Measurements from ENCODE around the gene TXNRD3.
A peak's percentile ranks its signal among the peaks of the same experiment; 100 is the strongest.

The TXNRD3 gene

DNA sequence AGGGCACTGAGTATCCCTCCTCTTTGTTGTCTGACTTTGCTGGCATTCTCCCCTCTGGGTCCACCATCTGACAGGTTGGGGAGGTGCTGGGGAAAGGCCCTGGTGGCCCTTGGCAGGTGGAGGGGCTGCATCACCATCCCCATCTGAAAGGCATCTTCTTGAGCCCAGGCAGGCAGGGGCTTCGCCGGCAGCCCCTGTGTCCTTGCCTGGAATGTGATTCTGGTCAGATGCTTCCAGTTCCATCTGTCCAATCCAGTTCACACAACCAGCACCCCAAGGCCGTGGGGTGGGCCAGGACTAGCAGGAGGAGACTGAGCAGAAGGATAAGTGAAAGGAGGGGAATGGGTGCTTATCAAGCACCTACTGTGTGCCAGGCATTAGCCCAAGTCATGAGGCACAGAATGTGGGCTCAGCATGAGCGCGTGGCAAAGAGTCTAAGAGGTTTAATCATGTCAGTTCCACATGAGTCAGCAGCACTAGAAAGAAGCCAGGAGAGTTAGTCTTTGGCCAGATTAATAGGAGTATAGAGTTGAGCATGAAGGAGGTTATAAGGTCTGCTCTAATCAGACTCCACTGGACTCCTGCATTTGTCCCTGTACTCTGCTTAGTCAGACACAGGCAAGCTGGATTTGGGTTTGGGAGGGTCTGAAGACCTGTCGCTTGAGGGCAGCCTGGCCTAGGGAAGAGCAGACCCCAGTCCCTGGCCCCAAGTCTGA, 10.5 kb upstream of the TXNRD3 start:
- no peak for DNase-seq
- Histone ChIP-seq H3K36me3 (ENCODE audit: control insufficient read depth in 4 of 4, insufficient read depth in 4 of 4, low read length in 3 of 4) (no peaks in the 10 kb centered on the region), H3K9me3 (ENCODE audit: control extremely low read depth in 1 of 5, control insufficient read depth in 4 of 5, insufficient read depth in 2 of 5, low read depth in 1 of 5, low read length in 4 of 5) (no peaks in the 10 kb centered on the region), H3K27ac (ENCODE audit: insufficient read depth in 1 of 2, low read depth in 1 of 2, low read length in 2 of 2, poor library complexity in 1 of 2, severe bottlenecking in 2 of 2) (no peak overlapping the region), H3K27me3 (replicated peaks in 2 of 5; ENCODE audit: control insufficient read depth in 4 of 5, insufficient read depth in 5 of 5, low read length in 4 of 5) (peaks cover 0 to 3% (median 0%) of the 10 kb centered on the region in 5 experiments), H3K4me3 (ENCODE audit: control insufficient read depth in 1 of 7, extremely low read depth in 1 of 7, insufficient read depth in 4 of 7, low read depth in 2 of 7, low read length in 6 of 7) (no peak overlapping the region), H3K4me1 (ENCODE audit: control extremely low read depth in 1 of 4, control insufficient read depth in 4 of 4, insufficient read depth in 4 of 4, low read length in 3 of 4) (peaks cover 0 to 3% (median under 1%) of the 10 kb centered on the region in 4 experiments)
- ChIA-PET CTCF (interaction anchor here (2.5 kb wide), 1 partner anchor 14 kb away, joined by 8 read pairs; no protein-coding TSS in a partner anchor), POLR2A (no interaction called here)
- WGBS (ENCODE audit: insufficient coverage) = 100% methylated on average over 2 of the region's 6 CpGs

DNA sequence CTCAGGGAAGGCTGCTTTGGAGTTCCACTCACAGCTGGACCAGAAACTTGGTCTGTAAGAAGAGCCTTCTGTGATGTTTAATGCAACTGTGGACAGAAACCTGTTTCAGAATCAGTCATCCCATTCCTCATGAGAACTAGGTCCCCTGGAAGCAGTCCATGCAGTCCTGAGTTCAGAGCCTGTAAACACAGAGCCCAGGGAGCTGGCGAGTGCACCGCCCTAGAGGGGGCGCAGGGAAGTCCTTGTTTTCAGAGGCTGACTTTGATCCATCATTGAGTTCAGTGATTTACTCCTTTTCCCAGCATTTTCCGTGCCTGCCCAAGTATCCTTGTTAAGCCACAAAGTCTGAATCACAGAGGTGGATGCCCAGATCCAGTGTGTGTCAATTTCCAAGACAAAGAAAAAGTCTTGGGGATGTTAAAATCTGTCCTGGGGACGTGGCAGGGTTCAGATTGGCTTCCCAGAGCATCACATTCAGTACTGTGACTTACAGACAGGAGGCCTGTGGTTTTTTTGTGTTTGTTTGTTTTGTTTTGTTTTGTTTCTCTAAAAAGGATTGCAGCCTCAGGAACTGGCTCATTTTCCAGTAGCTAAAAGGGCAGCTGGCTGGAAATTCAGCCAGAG, 9.8 kb upstream of the TXNRD3 start:
- peaks cover 0 to 3% (median under 1%) of the 10 kb centered on the region in 4 experiments for H3K4me1 ChIP-seq (ENCODE audit: control extremely low read depth in 1 of 4, control insufficient read depth in 4 of 4, insufficient read depth in 4 of 4, low read length in 3 of 4)
- DNase-seq = no peak
- H3K27ac ChIP-seq (ENCODE audit: insufficient read depth in 1 of 2, low read depth in 1 of 2, low read length in 2 of 2, poor library complexity in 1 of 2, severe bottlenecking in 2 of 2) = no peak overlapping the region
- ChIA-PET CTCF (interaction anchor here (1.5 kb wide), 1 partner anchor 9 kb away, joined by 3 read pairs; the partner anchor contains the start of gene TXNRD3), POLR2A (no interaction called here)
- peaks cover 0 to 3% (median 0%) of the 10 kb centered on the region in 5 experiments for H3K27me3 ChIP-seq (replicated peaks in 2 of 5; ENCODE audit: control insufficient read depth in 4 of 5, insufficient read depth in 5 of 5, low read length in 4 of 5)
- H3K36me3 ChIP-seq (ENCODE audit: control insufficient read depth in 4 of 4, insufficient read depth in 4 of 4, low read length in 3 of 4) = no peaks in the 10 kb centered on the region
- WGBS (ENCODE audit: insufficient coverage) = 79% methylated on average over 5 of the region's 5 CpGs
- H3K4me3 ChIP-seq (ENCODE audit: control insufficient read depth in 1 of 7, extremely low read depth in 1 of 7, insufficient read depth in 4 of 7, low read depth in 2 of 7, low read length in 6 of 7) = no peak overlapping the region
- no peaks in the 10 kb centered on the region for H3K9me3 ChIP-seq (ENCODE audit: control extremely low read depth in 1 of 5, control insufficient read depth in 4 of 5, insufficient read depth in 2 of 5, low read depth in 1 of 5, low read length in 4 of 5)

DNA sequence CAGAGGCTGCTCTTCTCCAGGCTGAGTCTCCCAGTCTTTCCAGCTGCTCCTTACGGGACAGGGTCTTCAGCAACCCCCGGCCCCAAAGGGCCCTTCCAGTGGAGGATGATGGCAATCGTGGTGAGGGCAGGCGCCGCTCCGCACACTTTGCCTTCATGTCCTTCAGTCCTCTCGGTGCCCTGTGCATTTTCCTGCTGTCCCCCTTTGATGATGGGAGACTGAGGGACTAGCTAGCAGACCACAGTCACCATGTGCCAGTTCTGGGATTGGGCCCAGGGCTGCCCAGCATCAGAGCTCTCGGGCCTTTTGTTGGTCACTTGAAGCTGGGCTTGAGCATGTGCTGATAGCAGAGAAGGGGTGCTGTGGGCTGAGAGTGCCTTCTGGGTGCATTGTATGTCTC, 8.8 kb upstream of the TXNRD3 start:
- 98% methylated on average over 8 of the region's 8 CpGs for WGBS (ENCODE audit: insufficient coverage)
- H3K9me3 ChIP-seq (ENCODE audit: control extremely low read depth in 1 of 5, control insufficient read depth in 4 of 5, insufficient read depth in 2 of 5, low read depth in 1 of 5, low read length in 4 of 5) = peaks cover 0 to 1% (median under 1%) of the 10 kb centered on the region in 5 experiments
- no peak overlapping the region for H3K4me3 ChIP-seq (ENCODE audit: control insufficient read depth in 1 of 7, extremely low read depth in 1 of 7, insufficient read depth in 4 of 7, low read depth in 2 of 7, low read length in 6 of 7)
- peaks cover 0 to 3% (median 0%) of the 10 kb centered on the region in 5 experiments for H3K27me3 ChIP-seq (replicated peaks in 2 of 5; ENCODE audit: control insufficient read depth in 4 of 5, insufficient read depth in 5 of 5, low read length in 4 of 5)
- peaks cover 0 to 3% (median under 1%) of the 10 kb centered on the region in 4 experiments for H3K4me1 ChIP-seq (ENCODE audit: control extremely low read depth in 1 of 4, control insufficient read depth in 4 of 4, insufficient read depth in 4 of 4, low read length in 3 of 4)
- no peak overlapping the region for H3K27ac ChIP-seq (ENCODE audit: insufficient read depth in 1 of 2, low read depth in 1 of 2, low read length in 2 of 2, poor library complexity in 1 of 2, severe bottlenecking in 2 of 2)
- ChIA-PET CTCF (interaction anchor here (1.3 to 1.5 kb wide), 2 partner anchors 8 to 16 kb away, joined by 3 to 4 read pairs; partner anchors contain the start of gene TXNRD3), POLR2A (no interaction called here)
- no peaks in the 10 kb centered on the region for H3K36me3 ChIP-seq (ENCODE audit: control insufficient read depth in 4 of 4, insufficient read depth in 4 of 4, low read length in 3 of 4)
- no peak for DNase-seq

DNA sequence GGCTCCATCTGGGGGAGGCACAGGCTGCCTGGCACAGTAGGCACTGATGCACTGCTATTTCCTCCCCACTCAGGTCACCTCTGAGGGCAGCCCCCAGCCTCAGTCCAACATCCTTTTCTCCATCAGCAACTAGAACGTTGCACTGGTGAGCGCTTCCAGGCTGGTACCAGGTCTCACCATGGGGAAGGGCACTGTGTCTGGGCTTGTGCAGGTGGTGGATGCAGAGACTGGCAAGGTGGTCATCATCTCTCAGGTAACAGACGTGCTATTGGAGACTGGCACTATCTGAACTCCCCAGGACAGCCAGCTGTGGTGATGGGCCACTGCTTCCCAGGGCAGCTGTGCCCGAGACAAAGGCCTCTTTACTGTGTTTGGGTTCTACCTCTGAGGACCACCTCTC, 8.3 kb upstream of the TXNRD3 start:
- no peak overlapping the region for H3K27ac ChIP-seq (ENCODE audit: insufficient read depth in 1 of 2, low read depth in 1 of 2, low read length in 2 of 2, poor library complexity in 1 of 2, severe bottlenecking in 2 of 2)
- no peak overlapping the region for H3K4me3 ChIP-seq (ENCODE audit: control insufficient read depth in 1 of 7, extremely low read depth in 1 of 7, insufficient read depth in 4 of 7, low read depth in 2 of 7, low read length in 6 of 7)
- no peak for DNase-seq
- H3K36me3 ChIP-seq (ENCODE audit: control insufficient read depth in 4 of 4, insufficient read depth in 4 of 4, low read length in 3 of 4) = no peaks in the 10 kb centered on the region
- WGBS (ENCODE audit: insufficient coverage) = 97% methylated on average over 4 of the region's 4 CpGs
- peaks cover 0 to 4% (median 3%) of the 10 kb centered on the region in 5 experiments for H3K9me3 ChIP-seq (ENCODE audit: control extremely low read depth in 1 of 5, control insufficient read depth in 4 of 5, insufficient read depth in 2 of 5, low read depth in 1 of 5, low read length in 4 of 5)
- peaks cover 0 to 3% (median under 1%) of the 10 kb centered on the region in 4 experiments for H3K4me1 ChIP-seq (ENCODE audit: control extremely low read depth in 1 of 4, control insufficient read depth in 4 of 4, insufficient read depth in 4 of 4, low read length in 3 of 4)
- peaks cover 0 to 3% (median 0%) of the 10 kb centered on the region in 5 experiments for H3K27me3 ChIP-seq (replicated peaks in 2 of 5; ENCODE audit: control insufficient read depth in 4 of 5, insufficient read depth in 5 of 5, low read length in 4 of 5)
- CTCF ChIA-PET = interaction anchor here (1.3 to 1.5 kb wide), 2 partner anchors 8 to 16 kb away, joined by 3 to 4 read pairs; partner anchors contain the start of gene TXNRD3
- POLR2A ChIA-PET = no interaction called here

DNA sequence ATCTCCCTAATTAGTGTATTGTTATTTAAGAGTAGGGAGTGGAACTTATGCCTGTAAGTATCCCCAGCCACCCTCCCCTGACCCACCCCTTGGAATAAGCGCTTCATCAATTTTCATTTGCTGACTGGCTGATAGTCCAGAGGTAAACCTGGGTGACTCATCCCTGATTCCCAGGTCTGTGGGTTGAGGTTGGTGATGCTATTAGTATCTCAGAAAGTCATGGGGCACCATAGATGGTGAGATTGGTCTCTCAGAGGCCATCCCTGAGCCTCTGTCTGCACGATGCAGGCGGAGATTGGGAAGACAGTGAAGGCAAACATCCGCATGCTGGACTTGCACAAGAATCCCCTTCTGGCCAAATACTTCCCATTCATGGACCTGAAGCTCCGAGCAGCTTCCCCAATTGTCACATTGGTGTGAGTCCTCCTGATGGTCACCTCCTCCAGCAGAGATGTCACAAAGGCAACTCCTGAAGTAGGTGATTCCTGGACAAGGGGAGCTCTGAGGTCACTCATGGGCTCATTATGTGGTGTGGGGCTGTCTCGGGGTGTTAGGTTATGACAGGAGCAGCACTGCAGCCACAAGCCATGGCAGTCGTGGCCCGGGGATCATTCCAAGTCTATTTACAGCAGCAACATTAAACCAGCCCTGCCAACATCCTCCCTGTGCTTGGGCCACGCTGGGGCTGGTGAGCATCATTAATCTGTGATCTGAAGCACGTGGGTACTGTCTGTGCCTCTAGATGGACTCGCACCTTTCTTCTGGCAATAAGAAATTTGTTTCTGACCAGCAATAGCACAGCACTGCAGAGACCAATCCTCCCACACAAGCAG, 6.8 kb upstream of the TXNRD3 start:
- peaks cover 0 to 3% (median 0%) of the 10 kb centered on the region in 5 experiments for H3K27me3 ChIP-seq (replicated peaks in 2 of 5; ENCODE audit: control insufficient read depth in 4 of 5, insufficient read depth in 5 of 5, low read length in 4 of 5)
- H3K9me3 ChIP-seq (ENCODE audit: control extremely low read depth in 1 of 5, control insufficient read depth in 4 of 5, insufficient read depth in 2 of 5, low read depth in 1 of 5, low read length in 4 of 5) = peaks cover 0 to 6% (median 3%) of the 10 kb centered on the region in 5 experiments
- peaks cover 0 to 5% (median 2%) of the 10 kb centered on the region in 4 experiments for H3K4me1 ChIP-seq (ENCODE audit: control extremely low read depth in 1 of 4, control insufficient read depth in 4 of 4, insufficient read depth in 4 of 4, low read length in 3 of 4)
- ChIA-PET POLR2A (no interaction called here), CTCF (no interaction called here)
- no peak for DNase-seq
- 84% methylated on average over 8 of the region's 11 CpGs for WGBS (ENCODE audit: insufficient coverage)
- no peak overlapping the region for H3K4me3 ChIP-seq (ENCODE audit: control insufficient read depth in 1 of 7, extremely low read depth in 1 of 7, insufficient read depth in 4 of 7, low read depth in 2 of 7, low read length in 6 of 7)
- no peak overlapping the region for H3K27ac ChIP-seq (ENCODE audit: insufficient read depth in 1 of 2, low read depth in 1 of 2, low read length in 2 of 2, poor library complexity in 1 of 2, severe bottlenecking in 2 of 2)
- H3K36me3 ChIP-seq (ENCODE audit: control insufficient read depth in 4 of 4, insufficient read depth in 4 of 4, low read length in 3 of 4) = no peaks in the 10 kb centered on the region

DNA sequence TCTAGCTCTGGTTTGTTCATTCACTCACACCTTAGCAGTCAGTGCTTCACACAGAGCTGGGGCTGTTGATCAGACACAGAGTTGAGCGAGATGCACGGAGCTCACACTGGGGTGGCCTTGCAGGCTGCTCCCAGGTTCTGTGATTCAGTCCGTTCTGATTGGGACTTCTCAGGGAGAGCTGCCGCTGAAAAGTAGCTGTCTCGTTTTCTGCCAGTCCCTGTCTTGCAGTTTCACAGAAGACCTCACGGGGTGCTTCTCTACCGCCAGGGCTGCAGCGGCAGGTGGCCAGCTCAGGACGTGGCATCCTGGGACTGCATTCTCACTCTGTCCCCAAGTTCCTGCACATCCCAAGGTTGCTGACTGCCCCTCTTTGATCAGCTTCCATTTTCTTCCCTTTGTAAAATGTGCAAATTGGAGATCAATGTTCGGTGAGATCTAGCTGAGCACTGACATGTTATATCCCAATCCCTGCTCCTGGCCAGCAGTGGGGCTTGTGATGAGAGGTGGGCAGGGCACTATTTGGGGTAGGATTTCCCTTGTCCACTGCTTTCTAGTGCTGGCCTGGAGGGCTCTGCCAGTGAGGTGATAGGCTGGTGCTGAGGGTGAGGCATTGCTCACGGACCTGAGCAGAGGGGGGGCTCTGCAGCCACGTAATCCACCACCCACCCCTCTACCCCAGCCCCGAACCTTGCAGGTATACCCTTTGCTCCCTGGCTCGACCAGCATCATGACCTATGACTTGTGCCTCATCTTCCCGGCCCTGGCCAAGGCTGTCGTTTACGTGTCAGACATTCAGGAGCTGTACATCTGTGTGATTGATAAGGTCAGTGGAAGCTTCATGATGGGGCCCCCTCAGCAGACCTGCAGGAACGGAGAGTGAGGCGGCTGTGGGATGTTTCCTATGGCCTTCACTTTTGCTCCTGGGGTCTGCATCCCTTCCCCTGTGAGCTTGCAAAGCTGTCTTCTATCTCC, 5.3 kb upstream of the TXNRD3 start:
- 90% methylated on average over 15 of the region's 19 CpGs for WGBS (ENCODE audit: insufficient coverage)
- ChIA-PET CTCF (interaction anchor here (0.8 to 1.2 kb wide), 3 partner anchors 13 to 138 kb away, joined by 3 to 5 read pairs (median 4); no protein-coding TSS in a partner anchor), POLR2A (no interaction called here)
- peak in 2 of 3 donors; percentile 13 to 15 for DNase-seq
- Histone ChIP-seq H3K9me3 (ENCODE audit: control extremely low read depth in 1 of 5, control insufficient read depth in 4 of 5, insufficient read depth in 2 of 5, low read depth in 1 of 5, low read length in 4 of 5) (peaks cover 0 to 6% (median 3%) of the 10 kb centered on the region in 5 experiments), H3K4me1 (ENCODE audit: control extremely low read depth in 1 of 4, control insufficient read depth in 4 of 4, insufficient read depth in 4 of 4, low read length in 3 of 4) (peaks cover 0 to 12% (median 5%) of the 10 kb centered on the region in 4 experiments), H3K27me3 (replicated peaks in 2 of 5; ENCODE audit: control insufficient read depth in 4 of 5, insufficient read depth in 5 of 5, low read length in 4 of 5) (peaks cover 0 to 3% (median 0%) of the 10 kb centered on the region in 5 experiments), H3K4me3 (ENCODE audit: control insufficient read depth in 1 of 7, extremely low read depth in 1 of 7, insufficient read depth in 4 of 7, low read depth in 2 of 7, low read length in 6 of 7) (no peak overlapping the region), H3K27ac (ENCODE audit: insufficient read depth in 1 of 2, low read depth in 1 of 2, low read length in 2 of 2, poor library complexity in 1 of 2, severe bottlenecking in 2 of 2) (no peak overlapping the region), H3K36me3 (ENCODE audit: control insufficient read depth in 4 of 4, insufficient read depth in 4 of 4, low read length in 3 of 4) (no peaks in the 10 kb centered on the region)

Measured in common myeloid progenitor, CD34-positive (primary cell).